ENCODE measurements around the gene AZIN2. TPM values are rescaled to one million over a fixed set of nuclear protein-coding genes. Genes with fewer than 3 reads are reported as not detected.

Gene AZIN2
- total and polyA plus RNA-seq, 9 of the 15 experiments (the other 6 are each of a cell fraction or from before 2014, with no cell fraction given): 0.06 to 0.91 (median 0.42) TPM; not detected in 2

DNA sequence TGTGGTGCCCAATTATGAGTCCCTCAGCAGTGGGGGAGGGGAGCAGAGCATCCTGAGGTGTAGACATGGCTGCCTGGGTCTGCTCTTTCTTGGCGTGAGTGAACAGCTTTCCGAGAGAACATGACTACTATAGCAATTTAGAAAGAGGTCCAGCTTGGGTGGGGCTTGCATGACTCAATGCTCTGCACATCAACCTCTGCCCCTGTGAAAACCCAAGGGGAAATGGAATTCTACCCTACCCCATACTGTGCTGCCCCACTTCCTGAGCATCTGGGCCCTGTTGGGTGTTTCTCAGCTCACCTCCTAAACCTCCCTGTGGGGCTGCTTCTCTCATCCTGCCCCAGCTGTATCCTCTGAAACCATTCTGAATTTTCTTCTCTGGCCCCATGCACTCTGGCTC lies 8.2 kb upstream of the AZIN2 start:
- H3K27me3 ChIP-seq (ENCODE audit: control insufficient read depth in 2 of 2, insufficient read depth in 2 of 2, low read length in 2 of 2): peaks cover 2 to 12% of the 10 kb centered on the region in 2 experiments; a peak in 1 of 5 replicates
- in situ Hi-C loops (cut with MboI) (no loop called here), intact Hi-C loops (cut with micrococcal nuclease) (no loop called here)
- H3K9me1 ChIP-seq (ENCODE audit: control insufficient read depth, insufficient read depth, low read length): no peaks in the 10 kb centered on the region
- H3K4me3 ChIP-seq: no peak overlapping the region
- H4K20me1 ChIP-seq (replicated peaks; ENCODE audit: control insufficient read depth, insufficient read depth, low read length): no peaks in the 10 kb centered on the region
- H3K4me1 ChIP-seq (replicated peaks in 1 of 2; ENCODE audit: control insufficient read depth in 2 of 2, insufficient read depth in 2 of 2, low read length in 2 of 2): no peaks in the 10 kb centered on the region
- ATAC-seq (no peak), FAIRE-seq (no peak), DNase-seq (ENCODE audit: extremely low read depth in 1 of 4, low spot score in 3 of 4) (no peak)
- H3K4me2 ChIP-seq (ENCODE audit: insufficient read depth, low read length): no peak overlapping the region
- whole genome bisulfite sequencing (ENCODE audit: insufficient coverage, low coverage, missing lambda C conversion rate): 0% methylated on average over 2 of the region's 2 CpGs
- H3K9me3 ChIP-seq (replicated peaks; ENCODE audit: control insufficient read depth, insufficient read depth, low read depth, low read length): no peaks in the 10 kb centered on the region
- no peak overlapping the region for H2AFZ ChIP-seq (ENCODE audit: low read depth, low read length)
- H3K79me2 ChIP-seq (ENCODE audit: control insufficient read depth, insufficient read depth, low read length): no peaks in the 10 kb centered on the region
- no peak overlapping the region for H3K9ac ChIP-seq (ENCODE audit: insufficient read depth in 1 of 2, low read depth in 2 of 2, low read length in 2 of 2)
- TF ChIP-seq FOXK2 (conservative IDR thresholded peaks at IDR 0.05 in 1 of 2, IDR thresholded peaks at IDR 0.05 in 1 of 2; ENCODE audit: low read depth in 2 of 2) (no peak), USF2 (CRISPR knock-in tag; IDR thresholded peaks at IDR 0.05) (no peak), PPARD (CRISPR knock-in tag; IDR thresholded peaks at IDR 0.05) (no peak), ZNF280A (IDR thresholded peaks at IDR 0.05; ENCODE audit: low read depth, partially characterized antibody) (no peak), UBTF (IDR thresholded peaks at IDR 0.05; ENCODE audit: borderline replicate concordance in 1 of 2, low read depth in 2 of 2, low read length in 2 of 2) (no peak), ZNF232 (CRISPR knock-in tag; IDR thresholded peaks at IDR 0.05) (no peak), ZNF57 (CRISPR knock-in tag; IDR thresholded peaks at IDR 0.05) (no peak), TFAM (CRISPR knock-in tag; conservative IDR thresholded peaks at IDR 0.05) (no peak), PHB2 (IDR thresholded peaks at IDR 0.05; ENCODE audit: low read depth) (no peak), BHLHE40 (IDR thresholded peaks at IDR 0.05; ENCODE audit: low read length) (no peak), SRSF7 (optimal IDR thresholded peaks at IDR 0.05; ENCODE audit: low read depth, low read length) (no peak), SMAD1 (IDR thresholded peaks at IDR 0.05; ENCODE audit: low read depth, low read length, partially characterized antibody) (no peak), NONO (IDR thresholded peaks at IDR 0.05; ENCODE audit: low read depth in 2 of 2, low read length in 1 of 2) (no peak), KDM5B (IDR thresholded peaks at IDR 0.05; ENCODE audit: insufficient replicate concordance, low read depth, low read length) (no peak)
- TF ChIP-seq, protein P1, sequence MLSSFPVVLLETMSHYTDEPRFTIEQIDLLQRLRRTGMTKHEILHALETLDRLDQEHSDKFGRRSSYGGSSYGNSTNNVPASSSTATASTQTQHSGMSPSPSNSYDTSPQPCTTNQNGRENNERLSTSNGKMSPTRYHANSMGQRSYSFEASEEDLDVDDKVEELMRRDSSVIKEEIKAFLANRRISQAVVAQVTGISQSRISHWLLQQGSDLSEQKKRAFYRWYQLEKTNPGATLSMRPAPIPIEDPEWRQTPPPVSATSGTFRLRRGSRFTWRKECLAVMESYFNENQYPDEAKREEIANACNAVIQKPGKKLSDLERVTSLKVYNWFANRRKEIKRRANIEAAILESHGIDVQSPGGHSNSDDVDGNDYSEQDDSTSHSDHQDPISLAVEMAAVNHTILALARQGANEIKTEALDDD (IDR thresholded peaks at IDR 0.05): no peak
- POLR2A ChIA-PET: interaction anchor here (0.8 to 1.1 kb wide), 2 partner anchors 38 to 185 kb away, joined by 3 read pairs; no protein-coding TSS in a partner anchor
- no peaks in the 10 kb centered on the region for H3K36me3 ChIP-seq (ENCODE audit: control insufficient read depth, insufficient read depth, low read length)
- no TSS peak for BruUV-seq (replicated peaks)
- no peak overlapping the region for H3K27ac ChIP-seq (ENCODE audit: extremely low read depth, low read depth, low read length)
- CTCF ChIA-PET (ENCODE audit: low intra/inter-chr PET ratio): interaction anchor here (0.6 kb wide), 1 partner anchor 13 kb away, joined by 3 read pairs; no protein-coding TSS in a partner anchor

Data from K562 (cell line).